Adrenal gland (tissue), 12 donors: ENCODE measurements around the gene SEC61A2. TPM values are rescaled to one million over a fixed set of nuclear protein-coding genes. Genes with fewer than 3 reads are reported as not detected.

Source experiments
- DNase-seq, 7 donors: peaks; one replicate each; pipeline ENCODE4 v3.0.0-alpha.2; 2019 to 2020
- H3K27ac ChIP-seq, 5 donors: fragments of 200-600 bp; sonication (generic) in 4 of 5; 1 replicate in 3 of 5; 2 replicates in 2 of 5; pipeline versions ENCODE4 v1.5.1 to v1.8.0; 2016 to 2020; ENCODE audit warnings: mild to moderate bottlenecking in 1 of 5
- H3K27me3 ChIP-seq: fragments of 200-600 bp; 2 replicates; pipeline ENCODE4 v1.8.0; 2021
- H3K36me3 ChIP-seq, 2 donors: fragments of 200-600 bp; replicated peaks in 1 of 2; 1 replicate in 1 of 2; 2 replicates in 1 of 2; pipeline versions ENCODE4 v1.5.1 to v1.8.0; 2018 to 2022
- H3K4me1 ChIP-seq, 2 donors: fragments of 200-600 bp; replicated peaks in 1 of 2; 1 replicate in 1 of 2; 2 replicates in 1 of 2; pipeline versions ENCODE4 v1.5.1 to v1.8.0; 2018 to 2021
- H3K4me3 ChIP-seq, 4 donors: fragments of 200-600 bp; sonication (generic) in 3 of 4; one replicate each; pipeline ENCODE4 v1.5.1; 2016 to 2018
- H3K9me3 ChIP-seq, 3 donors: fragments of 200-600 bp; sonication (generic) in 1 of 3; replicated peaks in 1 of 3; 1 replicate in 2 of 3; 2 replicates in 1 of 3; pipeline versions ENCODE4 v1.5.1 to v1.8.0; 2016 to 2021
- CTCF ChIP-seq, 6 experiments: fragments of 450-650 bp in 4 of 6; fragments of 200-600 bp in 2 of 6; sonication (generic) in 1 of 6; IDR thresholded peaks; 1 replicate in 5 of 6; 2 replicates in 1 of 6; pipeline versions ENCODE4 v1.5.1 to v1.8.0; 2016 to 2021; ENCODE audit warnings: antibody characterized with exemption in 6 of 6, mild to moderate bottlenecking in 2 of 6, moderate library complexity in 1 of 6
- POLR2A ChIP-seq, 2 donors: fragments of 450-650 bp; IDR thresholded peaks; one replicate each; pipeline ENCODE4 v1.6.1; 2017; ENCODE audit warnings: antibody characterized with exemption in 2 of 2, mild to moderate bottlenecking in 2 of 2, moderate library complexity in 1 of 2
- WGBS, 4 donors: extraction: QIAGEN DNeasy Blood & Tissue Kit in 2 of 4; methylation state at CpG; one replicate each; pipeline versions ENCODE4 v1.1.5 to v1.1.7; 2013 to 2017; 5-methylcytosine and 5-hydroxymethylcytosine counted together
- intact Hi-C, 2 donors: fragments of 100-400 bp; cut with DNase I; formaldehyde crosslinking; loops; one replicate each; pipeline versions ENCODE4 v1.14.1 to v1.15.0; 2022 to 2023
- polyA plus RNA-seq, 3 donors: library from polyadenylated mRNA; stranded (reverse); fragments of 200-250 nt in 2 of 3; fragments of 350-450 nt in 1 of 3; fragmentation: Illumina TruSeq in 1 of 3; extraction: RNeasy Lipid Tissue Mini Kit (QIAGEN cat#74804) in 1 of 3; gene quantifications; one replicate each; pipeline ENCODE4 v1.2.3, GENCODE V29; 2013 to 2014
- total RNA-seq, 9 donors: library from RNA; depleted of rRNA in 4 of 9; stranded (reverse); fragments of >200 nt in 4 of 9; fragments of 120-200 nt in 1 of 9; fragmentation: NEBNext Ultra II Directional in 1 of 9; extraction: Animal tissue kit (Norgen Biotek cat#: 25700) in 1 of 9; gene quantifications; one replicate each; pipeline versions ENCODE4 v1.1.0 to v1.2.4, GENCODE V29; 2013 to 2023
- donor health status: healthy with polysubstance abuse.
- donor health status: Bipolar disorder and iron deficiency.
- donor health status: DM: yes; HTN: yes; CAD: no.
- donor health status: DM: no; HTN: no; CAD: no.
- donor health status: DM: no; HTN: no; CAD: no.
- donor health status: DM: yes; HTN: yes; CAD: no.

Gene SEC61A2
- total and polyA plus RNA-seq, 12 donors, result 1.3 to 8.4 (median 5.5) TPM

- 58 to 94% (median 90%) methylated on average over 1 of the region's 1 CpG for WGBS, 4 donors
- Histone ChIP-seq H3K27me3 (no peaks in the 10 kb centered on the region), H3K9me3 (no peaks in the 10 kb centered on the region), H3K4me3 (no peak overlapping the region), H3K36me3 (peaks cover 0 to 53% of the 10 kb centered on the region in 2 donors), H3K4me1 (no peaks in the 10 kb centered on the region), H3K27ac (no peak overlapping the region)
- no peak for TF ChIP-seq CTCF (IDR thresholded peaks at IDR 0.05)
- no peak for TF ChIP-seq POLR2A (IDR thresholded peaks at IDR 0.05)
- intact Hi-C loops, result no loop called here
- DNase-seq, result no peak
These were observed 10.6 kb downstream of the SEC61A2 start for GRCh38 chr10:12140038-12140437.

GRCh38 chr10:12144538-12144937 lies 15.1 kb downstream of the SEC61A2 start:
- no peaks in the 10 kb centered on the region for H3K4me1 ChIP-seq
- H3K27ac ChIP-seq, result no peak overlapping the region
- 94 to 100% (median 98%) methylated on average over 3 of the region's 3 CpGs for WGBS, 4 donors
- no peak overlapping the region for H3K4me3 ChIP-seq
- H3K9me3 ChIP-seq, result no peaks in the 10 kb centered on the region
- no peaks in the 10 kb centered on the region for H3K27me3 ChIP-seq
- intact Hi-C loops, result no loop called here
- DNase-seq, result no peak
- no peak for TF ChIP-seq CTCF (IDR thresholded peaks at IDR 0.05)
- TF ChIP-seq POLR2A (IDR thresholded peaks at IDR 0.05), result no peak
- peaks cover 0 to 27% of the 10 kb centered on the region in 2 donors for H3K36me3 ChIP-seq

- H3K4me3 ChIP-seq, result no peak overlapping the region
- TF ChIP-seq POLR2A (IDR thresholded peaks at IDR 0.05) (no peak), CTCF (IDR thresholded peaks at IDR 0.05) (no peak)
- intact Hi-C loops, result no loop called here
- H3K4me1 ChIP-seq, result no peaks in the 10 kb centered on the region
- peaks cover 0 to 11% of the 10 kb centered on the region in 2 donors for H3K36me3 ChIP-seq
- WGBS, 4 donors, result 72 to 95% (median 88%) methylated on average over 4 of the region's 4 CpGs
- H3K27me3 ChIP-seq, result no peaks in the 10 kb centered on the region
- no peak overlapping the region for H3K27ac ChIP-seq
- H3K9me3 ChIP-seq, result no peaks in the 10 kb centered on the region
- no peak for DNase-seq
These were observed 20.7 kb downstream of the SEC61A2 start for GRCh38 chr10:12150163-12150562.

GRCh38 chr10:12154516-12154915 lies 25.0 kb downstream of the SEC61A2 start:
- Histone ChIP-seq H3K36me3 (peaks cover 0 to 24% of the 10 kb centered on the region in 2 donors), H3K4me3 (no peak overlapping the region), H3K27ac (no peak overlapping the region), H3K27me3 (no peaks in the 10 kb centered on the region), H3K9me3 (no peaks in the 10 kb centered on the region), H3K4me1 (no peaks in the 10 kb centered on the region)
- intact Hi-C loops, result no loop called here
- no peak for TF ChIP-seq POLR2A (IDR thresholded peaks at IDR 0.05)
- no peak for TF ChIP-seq CTCF (IDR thresholded peaks at IDR 0.05)
- no peak for DNase-seq
- WGBS, 4 donors, result 90 to 93% (median 92%) methylated on average over 6 of the region's 6 CpGs
